NOMO-1 treated with DMSO at 0.1 percent for 48 hours (cell line): ENCODE data around the gene UBAC1.
"Not testable (repeated sequence)": the region's sequence is repeated elsewhere in the genome, so short reads cannot be mapped to it uniquely, and the experiment has no call there.

ENCODE experiments used
- DNase-seq: peaks from one replicate; lab custom pipeline; 2025; ENCODE audit not compliant: unreplicated experiment; lab: John Stamatoyannopoulos, UW

Gene UBAC1

DNA sequence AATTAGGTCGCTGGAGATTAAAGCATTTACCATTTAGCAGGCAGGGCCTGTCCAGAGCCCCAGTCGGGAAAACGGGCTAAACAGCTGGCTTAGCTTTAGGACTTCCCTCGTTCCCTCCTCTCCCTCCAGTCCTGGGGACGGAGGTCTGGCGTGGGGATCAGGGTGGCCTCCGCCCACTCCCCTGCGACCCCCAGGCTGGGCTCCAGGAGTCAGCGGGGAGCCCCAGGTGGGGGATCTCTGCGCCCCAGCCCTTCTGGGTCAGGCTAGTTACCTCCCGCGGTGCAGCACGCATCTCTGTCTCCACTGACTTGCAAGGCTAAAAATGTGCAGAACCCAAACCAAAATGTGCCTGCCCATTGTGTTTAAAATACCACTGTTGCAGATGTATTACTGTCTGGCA lies 37.7 kb downstream of the UBAC1 start:
- no peak for DNase-seq

GRCh38 chr9:135921749-135922310 lies 39.3 kb downstream of the UBAC1 start:
- no peak for DNase-seq

DNA sequence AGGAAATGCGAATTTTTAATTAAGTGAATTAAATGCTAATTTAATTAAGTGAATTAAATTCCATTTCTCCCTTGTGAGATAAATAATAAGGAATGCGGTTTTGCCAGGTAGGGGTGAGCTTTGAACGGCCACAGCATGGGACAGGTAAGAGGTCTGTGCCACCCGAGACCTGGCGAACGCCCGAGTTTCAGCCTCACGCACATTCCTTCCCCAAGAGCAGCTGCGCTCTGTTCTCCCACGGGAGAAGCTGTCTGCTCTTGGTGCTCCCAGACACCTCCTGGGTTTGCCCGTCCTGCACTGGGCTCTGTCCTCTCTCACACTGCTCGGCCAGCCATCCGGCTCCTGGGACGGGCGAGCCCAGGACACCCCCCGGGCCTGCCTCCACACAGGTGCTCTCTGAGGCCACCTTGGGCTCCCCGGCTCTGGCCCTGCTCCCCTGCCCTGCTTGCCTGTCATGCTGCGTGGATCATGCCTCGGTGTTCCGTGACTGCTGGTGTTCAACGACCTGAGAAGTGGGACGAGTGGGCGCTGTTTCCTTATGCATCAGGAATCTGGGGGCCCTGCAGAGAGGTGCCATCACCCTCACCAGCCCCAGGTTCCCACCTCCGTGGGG lies 40.1 kb downstream of the UBAC1 start:
- no peak for DNase-seq

GRCh38 chr9:135920256-135920930 lies 40.8 kb downstream of the UBAC1 start:
- no peak for DNase-seq

DNA sequence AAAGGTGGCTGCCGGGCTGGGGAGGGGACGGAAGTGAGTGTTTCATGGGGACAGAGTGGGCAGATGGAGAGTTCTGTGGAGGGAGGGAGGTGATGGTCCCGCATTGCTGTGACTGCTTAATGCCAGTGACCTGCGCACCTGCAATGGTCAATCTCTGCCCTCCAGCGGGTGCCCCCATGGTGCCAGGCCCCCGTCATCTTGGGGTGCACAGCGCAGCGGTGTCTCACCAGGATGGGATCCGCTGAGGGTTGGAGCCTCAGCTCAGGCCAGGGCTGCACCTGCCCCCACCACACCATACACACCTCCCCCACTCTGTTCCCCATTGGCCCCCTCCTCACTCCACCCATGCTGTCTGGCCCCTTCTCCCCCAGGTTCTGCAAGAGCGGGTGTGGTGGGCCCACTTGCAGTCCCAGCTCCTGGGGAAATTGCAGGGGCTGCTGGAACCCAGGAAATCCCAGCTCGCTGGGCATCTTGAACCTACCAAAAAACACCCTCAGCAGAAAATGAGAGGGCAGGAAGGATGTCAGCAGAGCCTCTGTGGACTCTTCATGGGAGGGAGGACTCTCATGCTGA lies 41.8 kb downstream of the UBAC1 start:
- no peak for DNase-seq

DNA sequence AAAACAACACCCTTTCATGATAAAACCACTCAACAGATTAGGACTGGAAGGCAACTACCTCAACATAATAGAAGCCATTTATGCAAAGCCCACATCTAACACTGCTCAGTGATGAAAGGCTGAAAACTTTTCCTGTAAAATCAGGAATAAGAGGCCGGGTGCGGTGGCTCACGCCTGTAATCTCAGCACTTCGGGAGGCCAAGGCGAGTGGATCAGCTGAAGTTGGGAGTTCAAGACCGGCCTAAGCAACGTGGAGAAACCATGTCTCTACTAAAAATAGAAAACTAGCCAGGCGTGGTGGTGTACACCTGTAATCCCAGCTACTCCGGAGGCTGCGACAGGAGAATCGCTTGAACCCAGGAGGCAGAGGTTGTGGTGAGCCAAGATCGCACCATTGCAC lies 44.9 kb downstream of the UBAC1 start:
- DNase-seq: not testable (repeated sequence)

DNA sequence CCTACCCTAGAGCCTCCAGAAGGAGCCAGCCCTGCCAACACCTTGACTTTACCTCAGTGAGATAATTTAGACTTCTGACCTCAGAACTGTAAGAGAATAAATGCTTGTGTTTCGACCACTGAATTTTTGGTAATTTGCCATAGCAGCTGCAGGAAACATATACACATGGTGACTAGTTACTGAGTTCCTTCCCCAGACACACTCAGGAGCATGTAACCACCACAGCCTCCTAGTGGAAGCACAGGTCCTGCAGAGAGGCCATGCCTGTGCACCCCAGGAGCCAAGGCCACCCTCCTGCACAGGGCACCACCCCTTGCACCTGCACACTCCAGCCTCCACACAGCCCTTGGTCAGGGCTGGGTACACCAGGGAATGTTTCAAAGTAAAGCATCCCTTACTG lies 46.3 kb downstream of the UBAC1 start:
- DNase-seq: no peak

GRCh38 chr9:135911233-135911632 lies 49.9 kb downstream of the UBAC1 start:
- DNase-seq: not testable (repeated sequence)

- DNase-seq: no peak
These were observed 50.4 kb downstream of the UBAC1 start for GRCh38 chr9:135910757-135911156.

- no peak for DNase-seq
These were observed 51.0 kb downstream of the UBAC1 start for GRCh38 chr9:135910216-135910615.

GRCh38 chr9:135909371-135909770 lies 51.8 kb downstream of the UBAC1 start:
- DNase-seq: no peak

GRCh38 chr9:135908754-135909204 lies 52.4 kb downstream of the UBAC1 start:
- no peak for DNase-seq

DNA sequence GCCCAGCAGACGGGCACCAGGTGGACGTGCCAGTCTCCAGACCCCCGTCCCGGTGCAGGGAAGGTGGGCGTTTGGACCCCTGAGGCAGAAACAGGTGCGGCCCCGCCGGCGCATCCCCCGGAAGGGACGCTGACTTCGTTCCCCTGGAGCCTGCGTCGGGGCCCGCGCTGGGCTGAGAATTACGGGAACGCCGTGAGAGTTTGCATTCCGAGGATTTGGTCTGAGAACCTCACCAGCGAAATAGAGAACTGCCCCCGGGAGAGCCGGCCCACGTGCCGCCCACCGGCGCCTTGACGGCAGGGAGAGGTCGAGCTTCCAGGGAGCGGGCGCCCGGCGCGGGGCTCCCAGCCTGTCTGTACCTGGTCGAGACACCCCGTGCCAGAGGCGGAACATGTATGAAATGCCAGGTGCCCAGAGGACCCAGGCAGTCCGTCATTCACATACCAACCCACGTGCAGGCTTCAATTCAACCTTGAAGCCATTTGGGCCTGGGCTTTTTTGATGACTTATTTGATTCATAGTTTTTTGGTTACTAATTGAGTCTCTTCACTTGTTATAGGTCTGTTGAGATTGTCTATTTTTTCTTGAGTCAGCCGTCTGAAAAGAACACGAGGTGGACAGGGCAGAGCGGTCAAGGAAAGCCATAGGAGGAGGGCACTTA lies 53.0 kb downstream of the UBAC1 start:
- DNase-seq: peak; percentile 24

- peak; percentile 94 for DNase-seq
These were observed 53.6 kb downstream of the UBAC1 start, which contains the start of gene CAMSAP1 for GRCh38 chr9:135907431-135908092. Gene CAMSAP1 (minus strand): TSS chr9:135907546. CDS start chr9:135907159, 387 bp downstream.

- peak; percentile 9 for DNase-seq
These were observed 54.2 kb downstream of the UBAC1 start for GRCh38 chr9:135907006-135907430.

DNA sequence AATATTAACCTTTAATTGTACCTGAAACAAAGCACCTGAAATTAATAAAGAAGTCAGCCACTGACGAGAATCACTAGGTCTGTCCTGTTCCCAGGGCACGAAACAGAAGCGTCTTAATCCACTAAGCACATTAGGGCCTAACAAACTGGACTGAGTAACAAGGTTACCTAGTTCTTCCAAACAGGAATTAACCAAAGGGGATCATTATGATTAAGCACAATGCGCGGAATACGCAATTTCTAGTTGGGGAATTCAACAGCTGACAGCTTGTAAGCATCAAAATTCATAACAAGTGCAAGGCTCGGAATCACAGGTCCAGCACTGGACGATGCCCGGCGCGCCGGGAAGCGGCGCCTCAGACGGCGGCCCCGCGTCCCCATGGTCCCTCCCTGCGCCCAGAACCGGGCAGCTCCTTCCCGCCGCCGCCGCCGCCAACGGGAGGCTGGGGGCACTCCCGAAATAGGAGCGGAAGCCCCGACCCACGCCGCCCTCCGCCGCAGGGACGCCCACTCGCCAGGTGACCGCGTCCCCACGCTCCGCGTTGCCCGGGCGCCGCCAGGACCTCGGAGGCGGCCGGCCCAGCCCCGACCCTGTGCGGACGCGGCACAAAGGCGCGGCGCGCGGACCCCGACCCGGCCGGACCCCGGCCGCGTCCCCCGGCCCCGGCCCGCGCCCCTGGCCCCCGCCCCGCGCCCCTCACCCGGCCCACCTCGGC lies 54.7 kb downstream of the UBAC1 start:
- peak; percentile 35 for DNase-seq

DNA sequence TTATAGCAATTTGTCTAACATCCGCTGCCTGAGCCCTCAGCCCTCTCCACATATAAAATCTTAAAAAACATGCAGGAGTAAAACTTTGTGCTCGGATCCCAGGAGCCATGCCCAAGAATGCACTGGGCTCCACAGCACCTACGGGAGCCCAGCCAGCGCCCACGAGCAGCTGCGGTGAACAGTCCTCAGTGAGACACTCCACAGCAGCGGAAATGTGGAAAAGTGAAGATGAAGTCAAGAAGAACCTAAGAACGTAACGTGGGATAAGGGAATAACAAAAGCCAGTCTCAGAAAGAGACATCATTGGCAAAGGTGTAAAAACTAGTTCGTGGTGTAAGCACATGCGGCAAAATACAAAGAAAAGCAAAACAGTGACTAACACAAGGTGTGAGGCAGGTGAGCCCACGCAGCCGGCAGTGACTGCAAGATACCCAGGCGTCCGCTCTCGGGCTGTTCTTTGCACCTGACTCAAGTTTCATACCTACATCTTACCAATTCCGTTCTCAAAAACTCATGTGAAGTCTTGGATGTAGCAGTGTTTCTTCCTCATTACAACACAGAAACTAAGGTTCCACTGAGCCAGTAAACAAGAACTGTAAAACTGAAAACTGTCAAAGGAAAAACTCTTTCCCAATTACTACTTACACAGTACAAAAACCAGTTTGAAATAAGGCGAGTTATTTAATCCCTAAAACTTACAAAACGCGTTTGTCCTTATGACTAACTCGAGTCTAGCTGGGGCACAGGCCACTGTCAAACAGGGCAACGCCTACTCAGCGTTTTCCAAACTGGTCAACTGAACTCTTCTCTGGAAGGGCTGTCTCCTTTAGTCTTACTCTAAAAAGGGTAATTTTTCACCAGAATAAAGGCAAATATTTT lies 55.6 kb downstream of the UBAC1 start:
- DNase-seq: peak; percentile 40

- DNase-seq: no peak
These were observed 57.2 kb downstream of the UBAC1 start for GRCh38 chr9:135903786-135904520.

DNA sequence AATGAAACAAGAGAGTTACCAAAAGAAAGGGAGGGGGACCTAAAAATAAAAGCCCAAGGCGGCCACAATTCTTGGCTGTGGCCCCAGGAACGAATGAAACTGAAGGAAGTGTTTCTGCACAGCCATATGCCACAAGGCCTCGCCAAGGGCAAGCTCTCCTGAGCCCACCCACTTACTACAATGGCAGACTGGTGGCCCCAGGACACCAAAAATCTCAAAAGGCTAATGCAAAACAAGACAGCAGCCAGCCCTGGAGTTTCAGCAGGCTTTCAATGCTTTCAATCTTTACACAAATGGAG lies 57.9 kb downstream of the UBAC1 start:
- no peak for DNase-seq
